HG03066 (cell line): ENCODE results near the gene EML1.
A peak's percentile ranks its signal among the peaks of the same experiment; 100 is the strongest.

Source experiments
- ATAC-seq: cut with Tn5 transposase; IDR thresholded peaks from one replicate; pipeline ENCODE4 v1.9.1; 2021; ENCODE audit warnings: low read depth; ENCODE audit not compliant: unreplicated experiment

EML1 gene

GRCh38 chr14:99860219-99860618 is 67.0 kb downstream of the EML1 start:
- no peak for ATAC-seq

DNA sequence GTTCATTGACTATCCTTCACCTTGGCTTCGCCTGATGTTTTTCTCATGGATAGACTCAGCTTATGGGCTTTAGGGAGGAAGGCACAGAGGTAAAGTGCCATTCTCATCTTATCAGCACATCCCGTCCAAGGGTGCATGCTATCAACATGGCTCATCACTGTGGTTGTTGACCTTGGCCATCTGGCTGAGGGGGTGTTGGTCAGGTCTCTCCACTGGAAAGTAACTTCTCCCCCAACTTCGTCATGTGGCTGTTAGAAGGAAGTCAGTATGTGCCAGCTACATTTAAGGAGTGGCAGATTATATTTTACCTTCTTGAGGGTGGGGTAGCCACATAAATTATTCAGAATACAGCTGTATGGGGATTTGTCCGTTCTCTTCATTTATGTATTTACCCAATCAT is 68.9 kb downstream of the EML1 start:
- ATAC-seq: no peak

DNA sequence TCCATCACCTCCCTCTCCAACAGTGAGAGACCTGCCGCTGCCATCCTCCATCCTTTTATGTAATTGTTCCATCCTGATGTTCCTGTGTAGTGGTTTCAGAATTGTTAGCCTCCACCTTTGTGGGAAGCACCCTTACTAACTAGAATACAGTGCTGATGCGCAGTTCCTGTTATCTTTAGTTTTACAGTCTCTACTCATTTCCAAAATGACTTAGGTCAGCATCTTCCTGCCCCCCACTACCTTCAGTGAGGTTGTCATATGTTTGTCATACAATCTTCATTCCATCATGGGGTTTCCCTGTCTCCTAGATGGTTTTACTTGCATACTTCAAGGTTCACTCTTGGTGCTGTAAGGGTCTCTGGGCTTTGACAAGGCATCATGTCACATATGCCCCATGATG is 69.8 kb downstream of the EML1 start:
- ATAC-seq: no peak

- ATAC-seq: no peak
These were observed 72.2 kb downstream of the EML1 start for GRCh38 chr14:99865408-99865807.

GRCh38 chr14:99870617-99871016 is 77.4 kb downstream of the EML1 start:
- ATAC-seq: no peak

DNA sequence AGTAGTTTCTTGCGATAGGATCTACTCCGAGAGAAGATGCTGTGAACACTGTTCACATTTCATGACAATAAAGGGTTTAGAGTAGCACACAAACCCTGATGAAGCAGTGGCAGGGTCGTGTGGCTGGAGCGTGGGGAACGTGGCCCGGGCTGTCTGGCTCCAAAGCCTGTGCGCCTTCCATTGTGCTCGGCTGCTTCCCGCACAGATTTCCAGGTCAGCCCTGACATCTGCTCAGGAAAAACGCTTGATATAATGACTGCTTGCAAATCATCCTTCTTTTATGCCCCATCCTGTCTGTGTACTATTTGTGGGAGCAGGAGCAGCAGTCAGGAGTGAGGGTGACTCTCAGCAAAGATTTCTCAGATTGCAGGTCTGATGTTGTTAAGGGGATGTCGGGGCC is 78.6 kb downstream of the EML1 start:
- no peak for ATAC-seq

GRCh38 chr14:99872786-99873440 is 79.7 kb downstream of the EML1 start:
- ATAC-seq: no peak

DNA sequence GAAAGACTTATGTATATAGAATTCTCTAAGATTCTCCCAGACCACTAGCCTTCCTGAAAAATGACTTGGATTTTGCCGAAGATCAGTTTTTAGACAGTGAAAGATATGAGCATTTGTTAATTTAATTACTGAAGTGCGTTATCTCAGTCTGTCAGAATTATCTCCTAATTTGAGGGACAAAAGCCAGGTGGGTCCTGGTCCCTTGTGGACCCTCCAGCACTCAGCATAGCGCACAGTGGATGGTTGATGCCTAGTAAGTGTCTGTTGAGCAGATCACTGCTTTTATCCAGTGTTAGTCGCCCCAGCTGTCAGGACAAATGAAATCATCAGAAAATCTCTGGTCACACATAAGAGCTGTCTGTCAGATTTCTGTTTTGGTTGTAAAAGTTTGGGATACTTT is 80.4 kb downstream of the EML1 start:
- ATAC-seq: no peak

DNA sequence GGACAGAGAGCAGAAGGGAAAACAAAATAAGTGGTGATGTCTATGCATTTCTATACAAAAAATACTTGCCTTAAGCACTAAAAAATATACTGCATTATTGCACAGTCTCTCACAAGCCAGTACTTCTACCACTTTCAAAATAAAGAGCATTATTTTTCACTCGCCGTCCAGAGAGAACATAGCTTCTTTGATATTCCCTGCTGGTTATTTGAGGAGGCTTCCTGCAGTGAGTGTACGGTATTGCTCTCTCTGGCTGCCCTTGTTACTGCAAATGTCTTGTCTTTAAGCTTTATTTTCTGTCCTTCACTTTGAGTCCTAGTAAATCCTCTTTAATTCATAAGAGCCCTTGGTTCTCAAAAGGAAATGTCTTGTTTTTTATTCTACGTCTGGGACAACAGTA is 81.1 kb downstream of the EML1 start:
- no peak for ATAC-seq

GRCh38 chr14:99875421-99875820 is 82.2 kb downstream of the EML1 start:
- no peak for ATAC-seq

DNA sequence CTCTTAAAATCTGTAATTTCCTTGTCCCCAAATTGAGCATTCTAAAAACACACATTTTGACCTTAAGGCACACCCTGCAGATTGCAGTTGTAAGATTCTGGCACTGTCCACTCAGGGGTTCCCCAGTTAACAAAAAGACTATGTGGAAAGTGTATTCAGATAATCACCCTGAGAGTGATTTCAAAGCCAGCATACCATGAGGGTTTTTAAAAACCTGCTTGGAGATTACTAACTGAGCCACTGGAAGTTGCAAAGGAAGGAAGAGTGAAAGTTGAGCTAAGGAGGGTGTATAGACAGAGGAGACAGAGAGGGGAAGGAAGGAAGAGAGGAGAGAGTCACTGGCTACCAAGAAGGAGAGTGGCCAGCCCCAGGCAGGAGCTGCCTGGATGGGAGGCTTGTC is 82.6 kb downstream of the EML1 start:
- no peak for ATAC-seq

GRCh38 chr14:99876406-99876805 is 83.2 kb downstream of the EML1 start:
- ATAC-seq: no peak

DNA sequence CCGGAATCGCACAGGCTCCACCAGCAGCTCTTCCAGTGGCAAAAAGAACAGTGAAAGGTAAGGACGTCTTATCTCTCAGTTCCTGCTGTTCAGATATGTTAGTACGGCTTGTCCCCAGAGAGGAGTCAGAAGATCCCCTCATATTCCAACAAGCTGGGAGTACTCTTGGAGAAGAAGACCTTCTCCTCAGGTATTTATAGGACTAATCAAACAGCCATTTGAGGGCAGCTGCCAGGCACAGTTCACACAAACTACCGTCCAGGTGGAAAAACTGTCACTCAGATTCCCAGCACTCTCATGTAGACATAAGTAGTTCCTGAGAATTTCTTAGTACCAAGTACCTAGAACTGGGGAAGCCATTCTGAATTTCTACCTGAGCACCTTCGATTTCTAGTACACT is 85.3 kb downstream of the EML1 start:
- ATAC-seq: no peak

- no peak for ATAC-seq
These were observed 86.4 kb downstream of the EML1 start for GRCh38 chr14:99879401-99880295.

GRCh38 chr14:99880651-99881420 is 87.6 kb downstream of the EML1 start:
- no peak for ATAC-seq

DNA sequence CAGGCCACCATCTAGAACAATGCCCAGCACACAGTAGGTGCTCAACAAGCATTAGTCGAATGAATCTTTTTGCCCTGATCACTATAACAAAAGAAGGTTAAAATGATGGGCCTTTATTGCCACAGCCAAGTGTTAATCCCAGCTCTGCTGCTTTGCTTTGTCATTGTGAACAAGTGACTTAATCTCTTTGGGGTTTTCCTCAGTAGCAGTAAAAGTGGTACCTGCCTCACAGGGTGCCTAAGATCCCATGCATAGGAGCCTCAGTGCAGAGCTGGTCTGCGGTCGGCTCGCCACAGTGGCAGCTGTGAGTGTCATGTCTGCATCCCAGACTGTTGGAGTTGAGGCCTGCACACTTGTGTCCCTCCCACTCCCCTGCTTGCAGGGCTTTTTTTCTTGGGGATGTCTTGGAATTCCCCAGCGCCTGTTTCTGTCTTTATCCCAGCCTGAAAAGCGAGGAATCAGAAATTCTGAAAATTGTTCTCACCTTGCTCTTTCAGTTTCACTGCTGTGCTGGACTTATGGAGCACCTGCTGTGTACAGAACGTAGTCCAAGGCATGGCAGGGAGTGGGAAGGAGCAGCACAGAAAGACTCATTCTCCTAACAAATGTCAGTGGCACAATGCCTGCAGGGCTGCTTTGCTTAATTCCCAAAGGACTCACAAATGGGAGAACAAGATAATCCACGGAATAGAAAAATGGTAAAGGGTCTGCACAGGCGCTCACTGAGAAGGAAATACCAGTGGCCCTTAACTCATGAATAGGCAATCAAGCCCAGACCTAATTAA is 90.8 kb downstream of the EML1 start:
- ATAC-seq: no peak

DNA sequence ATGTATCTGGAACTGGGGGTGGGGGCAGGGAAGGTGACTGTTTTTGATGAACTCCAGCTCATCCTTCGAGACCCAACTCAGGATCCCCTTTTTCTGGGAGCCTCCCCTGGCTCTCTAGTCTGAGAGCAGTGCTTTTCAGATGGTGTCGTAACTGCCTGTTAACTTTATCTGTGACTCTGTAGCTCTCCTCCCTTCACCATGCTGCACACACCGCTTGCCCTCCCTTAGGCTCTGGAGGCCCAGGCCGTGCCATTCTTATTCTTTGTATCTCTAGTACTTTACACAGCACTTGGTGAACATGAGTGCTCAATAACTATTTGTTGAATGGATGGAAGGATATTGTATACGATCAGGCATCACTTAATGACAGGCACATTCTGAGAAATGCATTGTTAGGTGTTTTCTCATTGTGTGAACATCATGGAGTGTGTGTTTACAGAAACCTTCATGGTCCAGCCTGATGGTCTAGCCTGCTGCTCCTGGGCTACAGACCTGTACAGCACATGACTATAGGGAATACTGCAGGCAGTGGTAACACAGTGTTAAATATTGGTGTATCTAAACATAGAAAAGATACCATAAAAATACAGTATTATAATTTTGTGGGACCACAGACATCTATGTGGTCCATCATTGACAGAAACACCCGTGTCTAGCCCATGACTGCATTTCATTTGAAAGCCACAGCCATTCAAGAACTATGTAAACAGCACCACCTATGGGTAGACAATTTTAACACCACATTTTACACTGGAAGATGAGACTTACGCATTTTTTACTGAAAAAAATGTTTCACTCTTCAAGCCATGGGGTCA is 91.8 kb downstream of the EML1 start:
- peak; percentile 60 for ATAC-seq

- no peak for ATAC-seq
These were observed 92.4 kb downstream of the EML1 start for GRCh38 chr14:99885649-99885958.

DNA sequence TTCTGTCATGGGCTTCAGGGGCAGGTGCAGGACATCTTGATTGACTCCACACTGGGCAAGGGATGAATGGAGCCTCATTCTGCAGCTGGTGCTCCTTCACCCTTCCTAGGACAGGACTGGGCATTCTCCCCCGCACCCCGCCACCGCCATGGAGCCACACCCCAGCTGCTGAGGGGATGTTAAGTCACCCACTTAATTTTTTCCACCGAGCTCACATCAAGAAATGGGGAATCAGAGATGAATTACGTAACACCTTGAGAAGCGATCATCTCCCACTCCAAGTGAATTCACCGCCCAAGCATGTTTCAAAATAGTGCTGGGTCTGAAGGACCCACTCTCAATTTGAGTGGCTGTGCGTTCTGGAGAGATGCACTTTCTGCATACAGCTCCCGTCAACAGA is 94.2 kb downstream of the EML1 start:
- no peak for ATAC-seq

DNA sequence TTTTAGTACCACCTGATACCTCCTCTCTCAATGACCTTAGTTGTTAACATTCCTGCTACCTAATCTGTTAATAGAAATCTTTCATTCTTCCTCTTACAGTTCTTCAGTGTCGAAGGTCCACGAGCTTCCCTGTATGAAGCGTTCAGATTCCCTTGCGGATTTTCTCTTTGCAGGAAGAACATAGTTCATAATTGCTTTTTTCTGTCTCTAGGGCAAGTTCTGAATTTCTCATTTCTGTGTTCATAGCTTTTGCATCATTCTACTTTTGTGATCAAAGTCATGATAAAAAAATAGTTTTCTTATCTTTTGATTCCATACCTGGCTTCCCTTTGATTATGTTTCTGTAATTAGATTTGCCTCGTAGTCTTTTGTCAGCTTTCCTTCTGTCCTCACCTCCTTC is 94.9 kb downstream of the EML1 start:
- ATAC-seq: no peak
